Rectal smooth muscle tissue (tissue), 1 donor: ENCODE results near the gene GGT5.
"Not testable (repeated sequence)": the region's sequence is repeated elsewhere in the genome, so short reads cannot be mapped to it uniquely, and the experiment has no call there.

Source experiments
- H3K27ac ChIP-seq: one replicate; pipeline ENCODE4 v1.7.0; 2013; ENCODE audit warnings: low read depth, low read length, inconsistent platforms
- H3K27me3 ChIP-seq: one replicate; pipeline ENCODE4 v1.7.0; 2013; ENCODE audit warnings: low read length; ENCODE audit not compliant: control insufficient read depth, insufficient read depth
- H3K36me3 ChIP-seq: one replicate; pipeline ENCODE4 v1.7.0; 2013; ENCODE audit warnings: low read length; ENCODE audit not compliant: control insufficient read depth, insufficient read depth
- H3K4me1 ChIP-seq: one replicate; pipeline ENCODE4 v1.7.0; 2013; ENCODE audit warnings: low read length; ENCODE audit not compliant: control insufficient read depth, insufficient read depth
- H3K4me3 ChIP-seq: one replicate; pipeline ENCODE4 v1.7.0; 2013; ENCODE audit warnings: low read length
- H3K9ac ChIP-seq: one replicate; pipeline ENCODE4 v1.7.0; 2013; ENCODE audit warnings: low read length

The GGT5 gene

GRCh38 chr22:24256136-24256535, 11.3 kb upstream of the GGT5 start:
- not testable (repeated sequence) for H3K4me3 ChIP-seq, H3K9ac ChIP-seq, H3K36me3 ChIP-seq, H3K4me1 ChIP-seq, H3K27ac ChIP-seq, H3K27me3 ChIP-seq

- H3K27me3 ChIP-seq, H3K9ac ChIP-seq, H3K4me3 ChIP-seq, H3K4me1 ChIP-seq, H3K36me3 ChIP-seq, H3K27ac ChIP-seq: not testable (repeated sequence)
These were observed 8.2 kb upstream of the GGT5 start for GRCh38 chr22:24253126-24253525.

DNA sequence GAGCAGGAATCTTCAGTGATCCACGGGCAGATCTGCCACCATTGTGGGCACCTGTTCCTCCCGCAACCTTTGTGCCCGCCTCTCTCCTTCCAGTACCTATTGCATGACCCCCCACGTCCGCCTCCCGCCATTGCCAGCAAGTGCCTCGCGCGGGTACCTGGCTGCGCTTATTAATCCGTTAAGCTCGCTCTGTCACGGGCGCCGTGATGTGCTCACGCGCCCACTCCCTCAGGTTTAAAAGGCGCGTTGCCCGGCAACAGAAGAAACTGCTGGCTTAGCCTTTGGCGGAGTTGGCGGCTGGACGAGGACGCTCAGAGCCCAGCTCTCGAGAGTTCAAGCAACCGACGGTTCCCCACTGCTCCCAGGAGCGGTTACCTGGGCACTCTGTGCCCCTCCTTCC, 6.4 kb upstream of the GGT5 start:
- H3K4me1 ChIP-seq, H3K36me3 ChIP-seq, H3K9ac ChIP-seq, H3K27me3 ChIP-seq, H3K4me3 ChIP-seq, H3K27ac ChIP-seq: not testable (repeated sequence)

DNA sequence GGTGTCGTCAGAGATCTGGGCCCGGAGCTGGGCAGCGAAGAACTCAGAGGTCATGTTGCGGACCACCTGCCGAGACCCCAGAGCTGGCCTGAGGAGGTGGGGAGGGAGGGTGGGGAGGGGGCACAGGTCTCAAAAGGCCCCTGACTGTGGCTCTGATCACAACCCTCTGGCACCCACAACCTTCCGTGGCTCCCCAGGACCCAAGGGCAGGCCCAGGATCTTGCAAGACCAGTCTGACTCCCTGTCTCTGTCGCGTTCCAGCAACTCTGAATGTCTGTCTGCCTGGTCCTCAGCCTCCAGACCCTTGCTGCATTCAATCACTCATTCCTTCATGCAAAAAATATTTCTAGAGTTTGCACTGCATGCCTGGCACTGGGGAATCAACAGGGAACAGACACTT, 4.5 kb upstream of the GGT5 start:
- not testable (repeated sequence) for H3K4me3 ChIP-seq, H3K9ac ChIP-seq, H3K36me3 ChIP-seq, H3K27me3 ChIP-seq, H3K27ac ChIP-seq, H3K4me1 ChIP-seq

- not testable (repeated sequence) for H3K27me3 ChIP-seq, H3K4me1 ChIP-seq, H3K27ac ChIP-seq, H3K36me3 ChIP-seq, H3K4me3 ChIP-seq, H3K9ac ChIP-seq
These were observed 3.7 kb upstream of the GGT5 start for GRCh38 chr22:24248611-24249010.

GRCh38 chr22:24247564-24248344, 2.9 kb upstream of the GGT5 start:
- Histone ChIP-seq H3K27ac (peak overlapping the region; percentile 72), H3K4me3 (no peak overlapping the region), H3K36me3 (no peaks in the 10 kb centered on the region), H3K4me1 (peaks cover 5% of the 10 kb centered on the region), H3K9ac (no peak overlapping the region), H3K27me3 (no peaks in the 10 kb centered on the region)

DNA sequence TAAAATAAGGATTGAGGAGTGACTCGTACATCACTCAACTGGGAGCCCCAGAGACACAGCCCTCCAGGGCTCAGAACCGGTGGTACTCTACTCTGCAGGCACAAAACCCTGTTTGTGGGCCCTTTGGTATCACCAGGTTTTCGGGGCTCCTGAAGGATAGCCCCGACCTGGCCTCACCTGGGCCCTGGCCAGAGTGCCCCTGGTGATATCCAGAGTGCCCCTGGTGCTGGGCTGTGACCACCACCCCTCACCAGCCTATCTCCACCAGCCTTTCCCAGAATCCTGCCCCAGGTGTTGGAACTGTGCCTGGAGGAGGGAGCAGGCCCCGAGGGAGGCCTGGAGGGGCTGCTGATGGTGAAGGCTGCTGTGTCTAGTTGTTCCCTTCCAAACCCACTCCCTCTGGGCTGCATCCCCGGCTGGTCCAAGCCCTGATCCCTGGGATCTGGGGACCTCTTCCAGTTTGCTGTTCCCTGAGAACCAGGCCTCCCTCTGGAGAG, 2.2 kb upstream of the GGT5 start:
- H3K27ac ChIP-seq = peak overlapping the region; percentile 72
- no peaks in the 10 kb centered on the region for H3K27me3 ChIP-seq
- H3K9ac ChIP-seq = no peak overlapping the region
- H3K36me3 ChIP-seq = no peaks in the 10 kb centered on the region
- peaks cover 5% of the 10 kb centered on the region for H3K4me1 ChIP-seq
- no peak overlapping the region for H3K4me3 ChIP-seq

DNA sequence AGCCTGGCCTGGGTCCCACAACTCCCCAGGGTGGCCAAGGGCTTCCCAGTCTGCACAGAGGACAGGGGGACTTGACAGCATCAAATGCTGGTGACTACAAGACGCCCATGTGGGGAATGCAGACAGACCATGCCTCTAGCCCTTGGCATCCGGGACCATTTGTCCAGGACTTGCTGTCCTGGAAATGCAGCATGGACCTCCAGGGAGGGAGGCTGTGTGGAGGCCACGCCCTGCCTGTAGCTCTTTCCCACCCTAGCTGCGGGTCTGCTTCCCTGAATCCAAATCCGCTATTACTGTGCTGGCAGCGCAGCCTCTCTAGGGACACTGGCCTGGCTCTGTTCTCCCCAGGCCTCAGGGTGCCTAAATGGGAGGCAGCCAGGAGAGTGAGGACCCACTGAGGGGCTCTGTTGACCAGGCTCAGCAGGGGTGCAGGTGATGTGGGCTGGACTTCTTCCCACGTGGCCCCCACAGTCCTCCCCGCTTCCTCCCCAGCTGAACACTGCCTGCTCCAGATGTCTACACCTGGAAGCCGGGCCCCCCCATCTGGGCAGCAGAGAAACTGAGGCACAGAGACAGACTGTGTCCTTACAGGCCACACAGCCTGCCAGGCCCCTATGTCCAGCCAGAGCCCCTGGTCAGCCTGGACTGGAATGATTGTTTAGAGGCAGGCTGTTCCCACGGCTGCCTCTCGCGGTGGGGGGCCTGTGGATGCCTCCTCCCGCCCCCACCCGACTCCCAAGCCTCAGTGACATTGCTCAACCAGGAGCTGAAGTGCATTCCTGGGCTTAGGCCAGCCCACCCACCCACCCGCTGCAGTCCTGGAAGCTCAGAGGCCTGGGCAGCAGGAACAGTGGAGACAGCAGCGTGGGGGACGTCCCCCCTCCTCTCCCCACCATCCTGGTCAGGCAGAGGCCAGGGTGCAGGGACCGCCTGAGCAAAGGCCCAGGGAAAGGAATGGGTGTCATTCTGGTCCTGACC, 991 bp upstream of the GGT5 start:
- peak overlapping the region; percentile 55 for H3K27ac ChIP-seq
- not testable (repeated sequence) for H3K36me3 ChIP-seq, H3K27me3 ChIP-seq, H3K9ac ChIP-seq, H3K4me1 ChIP-seq
- peak overlapping the region; percentile 27 for H3K4me3 ChIP-seq

DNA sequence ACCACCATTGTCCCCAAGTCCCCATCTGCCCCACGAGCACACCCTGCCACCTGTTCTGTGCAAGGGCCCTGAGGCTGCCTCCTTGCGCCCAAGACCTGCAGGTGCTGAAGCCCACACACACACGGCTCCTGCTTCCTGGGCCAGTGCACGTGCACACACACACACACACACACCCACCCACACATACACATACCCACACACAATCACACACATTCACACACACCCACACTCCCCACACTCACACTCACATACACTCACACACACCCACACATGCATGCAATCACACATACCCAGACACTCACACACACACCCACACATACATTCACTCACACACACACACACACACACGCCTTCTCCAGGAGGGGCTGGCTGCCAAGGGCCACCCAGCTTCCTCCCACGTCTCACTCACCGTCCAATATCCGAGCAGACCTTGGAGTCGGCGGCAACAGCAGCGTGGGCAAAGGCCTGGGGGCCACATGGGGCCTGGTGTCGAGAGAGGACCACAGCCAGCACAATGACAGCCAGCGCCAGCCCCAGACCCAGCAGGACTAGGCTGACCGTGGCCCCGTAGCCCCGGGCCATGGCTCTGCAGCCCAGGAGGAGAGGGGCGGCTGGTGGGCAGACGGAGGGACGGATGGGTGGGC, 616 bp downstream of the GGT5 start:
- no peak overlapping the region for H3K4me3 ChIP-seq
- no peak overlapping the region for H3K9ac ChIP-seq
- H3K27ac ChIP-seq = no peak overlapping the region
- H3K27me3 ChIP-seq = no peaks in the 10 kb centered on the region
- peaks cover 5% of the 10 kb centered on the region for H3K4me1 ChIP-seq
- H3K36me3 ChIP-seq = no peaks in the 10 kb centered on the region

- not testable (repeated sequence) for H3K27me3 ChIP-seq, H3K4me1 ChIP-seq, H3K4me3 ChIP-seq, H3K27ac ChIP-seq, H3K36me3 ChIP-seq, H3K9ac ChIP-seq
These were observed 1.5 kb downstream of the GGT5 start for GRCh38 chr22:24243417-24243816.

DNA sequence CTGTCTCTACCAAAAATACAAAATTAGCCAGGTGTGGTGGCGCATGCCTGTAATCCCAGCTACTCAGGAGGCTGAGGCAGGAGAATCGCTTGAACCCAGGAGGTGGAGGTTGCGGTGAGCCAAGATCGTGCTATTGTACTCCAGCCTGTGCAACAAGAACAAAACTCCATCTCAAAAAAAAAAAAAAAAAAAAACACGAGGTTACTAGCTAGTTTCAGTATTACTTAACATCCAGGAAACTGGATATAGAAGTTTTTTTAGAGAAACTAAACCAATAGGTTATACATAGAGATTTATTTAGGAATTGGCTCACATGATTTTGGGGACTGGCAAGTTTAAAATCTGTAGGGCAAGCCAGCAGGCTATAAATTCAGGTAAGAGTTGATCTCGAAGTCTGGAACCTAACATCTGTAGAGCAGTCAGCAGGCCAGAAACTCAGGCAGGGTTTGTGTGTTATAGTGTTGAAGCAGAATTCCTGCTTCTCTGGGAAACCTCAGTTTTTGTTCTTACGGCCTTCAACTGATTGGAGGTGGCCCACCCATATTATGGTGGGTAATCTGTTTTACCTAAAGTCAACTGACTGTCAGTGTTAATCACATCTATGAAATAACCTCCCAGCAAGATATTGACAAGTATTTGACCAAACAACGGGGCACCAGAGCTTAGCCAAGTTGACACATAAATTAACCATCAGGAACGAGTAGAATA, 3.7 kb downstream of the GGT5 start:
- H3K27ac ChIP-seq, H3K9ac ChIP-seq, H3K4me3 ChIP-seq, H3K27me3 ChIP-seq, H3K4me1 ChIP-seq, H3K36me3 ChIP-seq: not testable (repeated sequence)

DNA sequence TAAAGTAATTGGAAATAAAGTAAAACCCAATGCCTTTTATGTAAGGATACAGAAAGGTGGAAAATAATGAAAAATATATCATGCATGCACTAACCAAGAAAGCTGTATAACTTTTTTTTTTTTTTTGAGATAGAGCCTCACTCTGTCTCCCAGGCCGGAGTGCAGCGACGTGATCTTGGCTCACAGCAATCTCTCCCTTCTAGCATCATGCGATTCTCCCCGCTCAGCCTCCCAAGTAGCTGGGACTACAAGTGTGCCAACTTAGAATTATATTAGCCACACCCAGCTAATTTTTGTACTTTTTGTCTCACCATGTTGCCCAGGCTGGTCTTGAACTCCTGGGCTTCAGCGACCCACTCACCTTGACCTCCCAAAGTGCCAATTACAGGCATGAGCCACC, 4.5 kb downstream of the GGT5 start:
- no peak overlapping the region for H3K27ac ChIP-seq
- no peaks in the 10 kb centered on the region for H3K4me1 ChIP-seq
- H3K4me3 ChIP-seq = no peak overlapping the region
- no peak overlapping the region for H3K9ac ChIP-seq
- H3K36me3 ChIP-seq = no peaks in the 10 kb centered on the region
- H3K27me3 ChIP-seq = no peaks in the 10 kb centered on the region
